Activated T-cell treated with anti-CD3 and anti-CD28 coated beads, Interleukin-2, amount 50 U/mL, for 72 hours (primary cell): ENCODE measurements around the gene CDK6. TPM values are rescaled to one million over a fixed set of nuclear protein-coding genes. Genes with fewer than 3 reads are reported as not detected.

Experiments used
- ATAC-seq, 2 donors: fragments of 150-1000 bp; cut with Tn5 transposase; replicated peaks in 1 of 2; 2 replicates each; pipeline ENCODE4 v1.10.0; 2021; ENCODE audit warnings: moderate library complexity in 2 of 2, mild to moderate bottlenecking in 1 of 2
- DNase-seq, 2 donors: peaks; one replicate each; pipeline ENCODE4 v3.0.0; 2021 to 2022; ENCODE audit warnings: mixed read lengths in 1 of 2
- H3K27ac Mint-ChIP-seq: one replicate; pipeline ENCODE4 v1.8.0; 2022; ENCODE audit warnings: mild to moderate bottlenecking, moderate library complexity, mixed read lengths
- H3K27me3 Mint-ChIP-seq: one replicate; pipeline ENCODE4 v1.8.0; 2022; ENCODE audit warnings: low read depth, mixed read lengths
- H3K36me3 Mint-ChIP-seq, 2 donors: one replicate each; pipeline ENCODE4 v1.8.0; 2022; ENCODE audit warnings: mixed read lengths in 2 of 2, mild to moderate bottlenecking in 1 of 2; ENCODE audit not compliant: insufficient read depth in 2 of 2
- H3K4me1 Mint-ChIP-seq: one replicate; pipeline ENCODE4 v1.8.0; 2022; ENCODE audit warnings: low read depth, mixed read lengths
- H3K4me3 Mint-ChIP-seq, 2 donors: one replicate each; pipeline ENCODE4 v1.8.0; 2022; ENCODE audit warnings: mild to moderate bottlenecking in 2 of 2, mixed read lengths in 2 of 2, moderate library complexity in 2 of 2
- H3K9me3 Mint-ChIP-seq, 2 donors: one replicate each; pipeline ENCODE4 v1.8.0; 2022; ENCODE audit warnings: mixed read lengths in 2 of 2
- total RNA-seq, 2 donors: library from RNA; stranded (reverse); gene quantifications; one replicate each; pipeline ENCODE4 v1.2.3, GENCODE V29; 2022

CDK6 gene
- total RNA-seq, 2 donors from 2014 or later: 213 to 256 TPM

DNA sequence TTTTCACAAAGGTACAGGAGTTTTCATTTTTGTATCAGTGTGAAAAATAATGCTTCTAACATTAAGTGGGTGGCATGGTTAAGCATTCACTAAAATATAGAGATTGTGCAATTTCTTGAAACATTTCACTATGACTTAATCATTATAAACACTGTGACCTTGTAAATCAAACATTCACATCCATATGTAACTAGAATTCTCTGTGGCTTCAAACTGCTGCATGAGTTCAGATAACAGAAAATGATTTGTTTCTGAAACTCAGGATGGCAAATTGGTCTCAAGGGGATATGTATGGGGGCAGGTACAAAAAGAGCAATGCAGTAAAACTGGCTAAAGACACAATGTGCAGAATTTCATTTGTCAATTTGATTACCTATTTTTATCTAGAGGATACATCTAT is 250.0 kb downstream of the CDK6 start:
- Mint-ChIP-seq H3K27me3 (peaks cover 3% of the 10 kb centered on the region), H3K4me3 (peak overlapping the region; percentile 62 to 99), H3K27ac (peak overlapping the region; percentile 89), H3K4me1 (peaks cover 72% of the 10 kb centered on the region), H3K36me3 (peaks cover 9 to 19% of the 10 kb centered on the region in 2 donors), H3K9me3 (no peaks in the 10 kb centered on the region)
- ATAC-seq (no peak), DNase-seq (no peak)

GRCh38 chr7:92584953-92585352 is 251.4 kb downstream of the CDK6 start:
- DNase-seq (no peak), ATAC-seq (no peak)
- Mint-ChIP-seq H3K36me3 (peaks cover 10 to 24% of the 10 kb centered on the region in 2 donors), H3K27ac (peak overlapping the region; percentile 66), H3K4me1 (peaks cover 63% of the 10 kb centered on the region), H3K27me3 (no peaks in the 10 kb centered on the region), H3K4me3 (peak overlapping the region; percentile 21 to 31), H3K9me3 (no peaks in the 10 kb centered on the region)

- Mint-ChIP-seq H3K27me3 (no peaks in the 10 kb centered on the region), H3K27ac (peak overlapping the region; percentile 90), H3K9me3 (no peaks in the 10 kb centered on the region), H3K4me3 (peak overlapping the region in 1 of 2 donors; percentile 12), H3K4me1 (peaks cover 46% of the 10 kb centered on the region), H3K36me3 (peaks cover 5 to 21% of the 10 kb centered on the region in 2 donors)
- ATAC-seq (no peak), DNase-seq (no peak)
Observed at GRCh38 chr7:92582948-92583347, 253.4 kb downstream of the CDK6 start.

GRCh38 chr7:92576296-92576695 is 260.1 kb downstream of the CDK6 start:
- Mint-ChIP-seq H3K4me1 (no peaks in the 10 kb centered on the region), H3K27ac (peak overlapping the region; percentile 12), H3K9me3 (no peaks in the 10 kb centered on the region), H3K27me3 (no peaks in the 10 kb centered on the region), H3K4me3 (no peak overlapping the region), H3K36me3 (peaks cover 10 to 37% of the 10 kb centered on the region in 2 donors)
- no peak for ATAC-seq
- no peak for DNase-seq

GRCh38 chr7:92569137-92569536 is 267.2 kb downstream of the CDK6 start:
- ATAC-seq (no peak), DNase-seq (no peak)
- Mint-ChIP-seq H3K36me3 (peaks cover 11 to 35% of the 10 kb centered on the region in 2 donors), H3K27me3 (no peaks in the 10 kb centered on the region), H3K27ac (peak overlapping the region; percentile 77), H3K4me3 (no peak overlapping the region), H3K4me1 (no peaks in the 10 kb centered on the region), H3K9me3 (no peaks in the 10 kb centered on the region)

DNA sequence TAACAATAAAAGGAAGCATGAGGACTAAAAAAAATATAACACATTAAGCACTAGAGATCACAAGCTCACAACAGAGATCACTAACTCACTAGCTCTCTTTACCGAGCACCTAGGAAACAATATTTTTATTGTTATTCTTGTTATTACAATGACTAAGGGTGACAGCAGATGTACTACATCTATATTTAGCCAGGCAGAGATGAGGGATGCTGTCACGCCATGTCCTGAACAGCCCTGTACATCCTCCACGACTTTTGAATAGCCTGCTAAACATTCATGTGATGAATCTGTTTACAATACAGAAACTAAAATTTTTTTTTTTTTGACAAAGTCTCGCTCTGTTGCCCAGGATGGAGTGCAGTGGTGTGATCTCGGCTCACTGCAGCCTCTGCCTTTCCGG is 268.9 kb downstream of the CDK6 start:
- H3K9me3 Mint-ChIP-seq: no peaks in the 10 kb centered on the region
- H3K4me3 Mint-ChIP-seq: no peak overlapping the region
- H3K36me3 Mint-ChIP-seq: peaks cover 8 to 37% of the 10 kb centered on the region in 2 donors
- no peaks in the 10 kb centered on the region for H3K4me1 Mint-ChIP-seq
- H3K27ac Mint-ChIP-seq: no peak overlapping the region
- ATAC-seq (no peak), DNase-seq (no peak)
- no peaks in the 10 kb centered on the region for H3K27me3 Mint-ChIP-seq

DNA sequence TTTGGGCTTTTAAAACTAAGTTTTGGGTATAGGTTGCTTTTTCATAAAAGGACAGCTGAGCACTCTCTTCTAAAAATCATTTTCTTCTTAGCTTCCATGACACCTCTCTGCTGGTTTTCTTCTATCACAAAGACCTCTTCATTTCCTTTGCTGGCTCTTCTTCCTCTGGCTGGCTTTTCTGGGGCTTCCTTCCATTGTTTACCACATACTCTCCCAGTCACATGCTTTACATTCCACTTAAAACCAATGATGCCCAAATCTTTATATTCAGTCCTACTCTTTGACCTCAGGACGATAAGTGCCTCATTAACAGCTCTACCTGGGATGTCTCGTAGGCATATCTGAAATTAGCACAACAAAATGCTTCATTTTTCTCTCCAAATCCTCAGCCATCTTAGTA is 273.0 kb downstream of the CDK6 start:
- Mint-ChIP-seq H3K9me3 (no peaks in the 10 kb centered on the region), H3K27ac (peak overlapping the region; percentile 53), H3K4me1 (no peaks in the 10 kb centered on the region), H3K4me3 (no peak overlapping the region), H3K27me3 (no peaks in the 10 kb centered on the region), H3K36me3 (peaks cover 5 to 23% of the 10 kb centered on the region in 2 donors)
- DNase-seq: no peak
- no peak for ATAC-seq

- H3K9me3 Mint-ChIP-seq: no peaks in the 10 kb centered on the region
- no peak for ATAC-seq
Observed at GRCh38 chr7:92560602-92561001, 275.8 kb downstream of the CDK6 start.

GRCh38 chr7:92557808-92558362 is 278.5 kb downstream of the CDK6 start:
- Mint-ChIP-seq H3K27me3 (no peaks in the 10 kb centered on the region), H3K36me3 (peaks cover 0 to 1% of the 10 kb centered on the region in 2 donors), H3K27ac (no peak overlapping the region), H3K4me3 (no peak overlapping the region), H3K9me3 (no peaks in the 10 kb centered on the region), H3K4me1 (no peaks in the 10 kb centered on the region)
- ATAC-seq (no peak), DNase-seq (no peak)

More at GRCh38 chr7:92560602-92561001, 275.8 kb downstream of the CDK6 start:
- no peaks in the 10 kb centered on the region for H3K27me3 Mint-ChIP-seq
- no peaks in the 10 kb centered on the region for H3K4me1 Mint-ChIP-seq
- H3K36me3 Mint-ChIP-seq: peaks cover 4 to 14% of the 10 kb centered on the region in 2 donors
- DNase-seq: no peak
- H3K27ac Mint-ChIP-seq: no peak overlapping the region
- no peak overlapping the region for H3K4me3 Mint-ChIP-seq

GRCh38 chr7:92557249-92557648 is 279.1 kb downstream of the CDK6 start:
- H3K36me3 Mint-ChIP-seq: peaks cover 0 to 1% of the 10 kb centered on the region in 2 donors

More at GRCh38 chr7:92557249-92557648, 279.1 kb downstream of the CDK6 start:
- DNase-seq (no peak), ATAC-seq (no peak)
- no peaks in the 10 kb centered on the region for H3K9me3 Mint-ChIP-seq
- H3K27me3 Mint-ChIP-seq: no peaks in the 10 kb centered on the region
- no peak overlapping the region for H3K27ac Mint-ChIP-seq
- no peak overlapping the region for H3K4me3 Mint-ChIP-seq
- H3K4me1 Mint-ChIP-seq: no peaks in the 10 kb centered on the region

Other genes starting within 250 kb of the CDK6 start
- 10 to 100 TPM; 30.3 to 35.7 TPM for gene FAM133B, start 246.2 kb downstream of the CDK6 start, total RNA-seq